Loucy (cell line): ENCODE measurements around the gene PPP2R3B.
"Not testable (repeated sequence)": the region's sequence is repeated elsewhere in the genome, so short reads cannot be mapped to it uniquely, and the experiment has no call there.

ENCODE experiments used
- H2AFZ ChIP-seq: fragments of 200-600 bp; sonication (generic); 2 replicates; pipeline ENCODE4 v1.6.0; 2016; ENCODE audit warnings: antibody characterized with exemption, mild to moderate bottlenecking, low read length, moderate library complexity
- H3F3A ChIP-seq: fragments of 200-600 bp; 2 replicates; pipeline ENCODE4 v1.6.0; 2016; ENCODE audit warnings: antibody characterized with exemption, low read depth, mild to moderate bottlenecking
- H3K27me3 ChIP-seq: fragments of 200-600 bp; sonication (generic); 2 replicates; pipeline ENCODE4 v1.6.1; 2014; ENCODE audit warnings: low read length, mild to moderate bottlenecking; ENCODE audit not compliant: insufficient read depth, poor library complexity, severe bottlenecking
- H3K36me3 ChIP-seq: fragments of 200-600 bp; sonication (generic); 2 replicates; pipeline ENCODE4 v1.6.1; 2016; ENCODE audit warnings: low read length; ENCODE audit not compliant: insufficient read depth
- H3K4me1 ChIP-seq: fragments of 200-600 bp; sonication (generic); 2 replicates; pipeline ENCODE4 v1.5.1; 2014; ENCODE audit warnings: low read length, mild to moderate bottlenecking; ENCODE audit not compliant: insufficient read depth, poor library complexity, severe bottlenecking
- H3K4me2 ChIP-seq: fragments of 200-600 bp; sonication (generic); 2 replicates; pipeline ENCODE4 v1.6.0; 2014; ENCODE audit warnings: antibody characterized with exemption, low read length, low read depth, mild to moderate bottlenecking; ENCODE audit not compliant: poor library complexity, severe bottlenecking
- H3K4me3 ChIP-seq: fragments of 200-600 bp; sonication (generic); 2 replicates; pipeline ENCODE4 v1.5.1; 2014; ENCODE audit warnings: low read length, mild to moderate bottlenecking, mixed read lengths; ENCODE audit not compliant: poor library complexity, severe bottlenecking
- H3K79me2 ChIP-seq: fragments of 200-600 bp; sonication (generic); 2 replicates; pipeline ENCODE4 v1.6.1; 2014; ENCODE audit warnings: low read length; ENCODE audit not compliant: insufficient read depth
- H3K9ac ChIP-seq: fragments of 200-600 bp; sonication (generic); 2 replicates; pipeline ENCODE4 v1.6.0; 2014; ENCODE audit warnings: mild to moderate bottlenecking, low read depth, low read length, moderate library complexity; ENCODE audit not compliant: poor library complexity, severe bottlenecking
- H3K9me2 ChIP-seq: fragments of 200-600 bp; sonication (generic); replicated peaks from 2 replicates; pipeline ENCODE4 v1.6.1; 2016; ENCODE audit warnings: low read depth, low read length, mixed read lengths
- H3K9me3 ChIP-seq: fragments of 200-600 bp; sonication (generic); 2 replicates; pipeline ENCODE4 v1.6.1; 2014; ENCODE audit warnings: mild to moderate bottlenecking, antibody characterized with exemption, low read length, low read depth; ENCODE audit not compliant: insufficient read depth
- H4K20me1 ChIP-seq: fragments of 200-600 bp; sonication (generic); 2 replicates; pipeline ENCODE4 v1.6.0; 2014; ENCODE audit warnings: antibody characterized with exemption, low read length, mild to moderate bottlenecking; ENCODE audit not compliant: insufficient read depth, poor library complexity, severe bottlenecking
- CTCF ChIP-seq: fragments of 200-600 bp; sonication (generic); conservative IDR thresholded peaks from 2 replicates; pipeline ENCODE4 v1.5.1; 2014; ENCODE audit warnings: mild to moderate bottlenecking, antibody characterized with exemption, low read length
- EZH2phosphoT487 ChIP-seq: fragments of 200-600 bp; IDR thresholded peaks from 2 replicates; pipeline ENCODE4 v1.6.1; 2018; ENCODE audit warnings: antibody characterized with exemption, mild to moderate bottlenecking, moderate library complexity, borderline replicate concordance

PPP2R3B gene

GRCh38 chrX:386239-386767 lies 404 bp downstream of the PPP2R3B start:
- H3K9me2 ChIP-seq = no peaks in the 10 kb centered on the region
- H3K79me2 ChIP-seq = peaks cover 4% of the 10 kb centered on the region; the same call in 1 of the 2 replicates
- H4K20me1 ChIP-seq = no peaks in the 10 kb centered on the region
- H3K9me3 ChIP-seq = no peaks in the 10 kb centered on the region
- no peaks in the 10 kb centered on the region for H3K27me3 ChIP-seq
- no peak for TF ChIP-seq CTCF
- no peak for TF ChIP-seq EZH2phosphoT487
- H3K36me3 ChIP-seq = no peaks in the 10 kb centered on the region
- H3K9ac ChIP-seq = peak overlapping the region; percentile 72
- peak overlapping the region; percentile 77 for H3K4me3 ChIP-seq
- H2AFZ ChIP-seq = no peak overlapping the region
- H3K4me2 ChIP-seq = peak overlapping the region; percentile 37
- H3K4me1 ChIP-seq = peaks cover 5% of the 10 kb centered on the region
- no peaks in the 10 kb centered on the region for H3F3A ChIP-seq

- H3K36me3 ChIP-seq, H4K20me1 ChIP-seq, H2AFZ ChIP-seq, H3F3A ChIP-seq, H3K9me3 ChIP-seq, H3K79me2 ChIP-seq, H3K9me2 ChIP-seq, H3K4me1 ChIP-seq, H3K27me3 ChIP-seq: not testable (repeated sequence)
- Histone ChIP-seq H3K4me3 (peak overlapping the region; percentile 77), H3K4me2 (peak overlapping the region; percentile 37), H3K9ac (peak overlapping the region; percentile 72)
Observed at GRCh38 chrX:385736-386135, 971 bp downstream of the PPP2R3B start.

- H3K4me2 ChIP-seq = no peak overlapping the region
- H4K20me1 ChIP-seq = no peaks in the 10 kb centered on the region
- no peak overlapping the region for H3K4me3 ChIP-seq
- no peak for TF ChIP-seq CTCF
- no peak for TF ChIP-seq EZH2phosphoT487
- H3K36me3 ChIP-seq = no peaks in the 10 kb centered on the region
- peaks cover 4% of the 10 kb centered on the region; the same call in 1 of the 2 replicates for H3K79me2 ChIP-seq
- no peak overlapping the region for H3K9ac ChIP-seq
- peaks cover 5% of the 10 kb centered on the region for H3K4me1 ChIP-seq
- H3K9me2 ChIP-seq = no peaks in the 10 kb centered on the region
- H3K9me3 ChIP-seq = no peaks in the 10 kb centered on the region
- H3K27me3 ChIP-seq = no peaks in the 10 kb centered on the region
- H3F3A ChIP-seq = no peaks in the 10 kb centered on the region
- H2AFZ ChIP-seq = no peak overlapping the region
Observed at GRCh38 chrX:384861-385260, 1.8 kb downstream of the PPP2R3B start.

GRCh38 chrX:378443-378842 lies 8.3 kb downstream of the PPP2R3B start:
- H3K4me2 ChIP-seq = no peak overlapping the region
- H3K4me3 ChIP-seq = no peak overlapping the region
- H2AFZ ChIP-seq = no peak overlapping the region
- H3K4me1 ChIP-seq = no peaks in the 10 kb centered on the region
- no peaks in the 10 kb centered on the region for H3K79me2 ChIP-seq
- no peaks in the 10 kb centered on the region for H3K9me3 ChIP-seq
- H3K9me2 ChIP-seq = no peaks in the 10 kb centered on the region
- H3F3A ChIP-seq = no peaks in the 10 kb centered on the region
- H4K20me1 ChIP-seq = no peaks in the 10 kb centered on the region
- no peaks in the 10 kb centered on the region for H3K36me3 ChIP-seq
- TF ChIP-seq EZH2phosphoT487 (no peak), CTCF (no peak)
- H3K27me3 ChIP-seq = no peaks in the 10 kb centered on the region
- H3K9ac ChIP-seq = no peak overlapping the region

- not testable (repeated sequence) for H3K9me2 ChIP-seq, H3K79me2 ChIP-seq, H3K9me3 ChIP-seq, H4K20me1 ChIP-seq, H3F3A ChIP-seq, H3K9ac ChIP-seq, H3K36me3 ChIP-seq, H3K4me1 ChIP-seq, H2AFZ ChIP-seq, H3K4me2 ChIP-seq, H3K27me3 ChIP-seq, H3K4me3 ChIP-seq
Observed at GRCh38 chrX:376206-376605, 10.5 kb downstream of the PPP2R3B start.
